Erythroblast (primary cell): Measurements from ENCODE around the gene DNAJC9.

ENCODE experiments used
- DNase-seq, 2 experiments: peaks; one replicate each; lab custom pipeline; 2025; lab: John Stamatoyannopoulos, UW
- GATA1 ChIP-seq: IDR thresholded peaks from 2 replicates; pipeline ENCODE4 v1.6.1; 2011; ENCODE audit warnings: low read depth, mild to moderate bottlenecking, control low read depth, low read length, moderate library complexity
- POLR2A ChIP-seq: IDR thresholded peaks from 2 replicates; pipeline ENCODE4 v1.6.1; 2011; ENCODE audit warnings: mild to moderate bottlenecking, low read length

DNAJC9 gene

GRCh38 chr10:73246646-73247508, at the start of gene DNAJC9:
Gene DNAJC9, minus strand, starts transcription at chr10:73247255. Its CDS starts 66 bp downstream, at chr10:73247189.
- peak; percentile 98 for DNase-seq
- TF ChIP-seq POLR2A: peak; percentile 99
- no peak for TF ChIP-seq GATA1

- DNase-seq: no peak
- TF ChIP-seq POLR2A: no peak
- TF ChIP-seq GATA1: no peak
Measured at GRCh38 chr10:73293461-73293860, 46.4 kb upstream of the DNAJC9 start.

GRCh38 chr10:73289958-73290357, 42.9 kb upstream of the DNAJC9 start:
- DNase-seq: no peak
- TF ChIP-seq GATA1 (no peak), POLR2A (no peak)

GRCh38 chr10:73287441-73287840, 40.4 kb upstream of the DNAJC9 start:
- no peak for DNase-seq
- TF ChIP-seq POLR2A: no peak
- TF ChIP-seq GATA1: no peak

GRCh38 chr10:73281097-73281496, 34.0 kb upstream of the DNAJC9 start:
- no peak for DNase-seq
- no peak for TF ChIP-seq POLR2A
- TF ChIP-seq GATA1: no peak

GRCh38 chr10:73264423-73264822, 17.4 kb upstream of the DNAJC9 start:
- no peak for TF ChIP-seq GATA1
- TF ChIP-seq POLR2A: no peak
- DNase-seq: no peak

- DNase-seq: peak; percentile 34 to 58
- TF ChIP-seq GATA1: no peak
- TF ChIP-seq POLR2A: no peak
Measured at GRCh38 chr10:73263693-73264347, 16.8 kb upstream of the DNAJC9 start.

- TF ChIP-seq GATA1: no peak
- TF ChIP-seq POLR2A: no peak
- DNase-seq: no peak
Measured at GRCh38 chr10:73262880-73263555, 16.0 kb upstream of the DNAJC9 start.

GRCh38 chr10:73262105-73262730, 15.2 kb upstream of the DNAJC9 start:
- TF ChIP-seq GATA1 (no peak), POLR2A (no peak)
- DNase-seq: peak; percentile 13 to 53

GRCh38 chr10:73261362-73261995, 14.4 kb upstream of the DNAJC9 start:
- TF ChIP-seq GATA1: no peak
- TF ChIP-seq POLR2A: no peak
- no peak for DNase-seq

- DNase-seq: peak; percentile 25 to 33
Measured at GRCh38 chr10:73258612-73259011, 11.6 kb upstream of the DNAJC9 start.

GRCh38 chr10:73253225-73253555, 6.1 kb upstream of the DNAJC9 start:
- peak; percentile 55 to 62 for DNase-seq
- TF ChIP-seq POLR2A (no peak), GATA1 (no peak)
